H1 (cell line): ENCODE measurements around the gene GPBP1L1. TPM values are rescaled to one million over a fixed set of nuclear protein-coding genes. Genes with fewer than 3 reads are reported as not detected.

ENCODE experiments used
- CTCF ChIA-PET: fragments of 300-600 bp; sonication (Branson Sonifier 250); formaldehyde crosslinking; loops from one replicate; lab custom pipeline; 2021; ENCODE audit not compliant: partially characterized antibody; lab: Charles Lee
- POLR2A ChIA-PET: fragments of 300-600 bp; sonication (Branson Sonifier 250); formaldehyde crosslinking; loops from one replicate; lab custom pipeline; 2021; ENCODE audit warnings: inconsistent platforms; ENCODE audit not compliant: partially characterized antibody; lab: Charles Lee
- DNase-seq, 2 experiments: peaks; one replicate each; pipeline versions ENCODE4 v3.0.0 to v3.0.0-alpha.2; 2010 to 2022; ENCODE audit warnings: low spot score in 2 of 2, low read depth in 1 of 2, mixed read lengths in 1 of 2
- FAIRE-seq: peaks from 2 replicates; lab custom pipeline; 2011; peaks lifted over from hg19 to GRCh38; lab: Jason Lieb, UNC
- H2AFZ ChIP-seq: 2 replicates; pipeline ENCODE4 v1.8.1; 2012; ENCODE audit warnings: low read length, inconsistent platforms
- H2AK5ac ChIP-seq: 2 replicates; pipeline ENCODE4 v1.6.1; 2013; ENCODE audit warnings: low read depth, low read length
- H2BK120ac ChIP-seq: replicated peaks from 2 replicates; pipeline ENCODE3; 2013; ENCODE audit warnings: low read depth, low read length, inconsistent platforms
- H2BK12ac ChIP-seq: 2 replicates; pipeline ENCODE4 v1.6.1; 2013; ENCODE audit warnings: low read depth, low read length
- H2BK15ac ChIP-seq: 2 replicates; pipeline ENCODE4 v1.6.1; 2013; ENCODE audit warnings: low read length
- H2BK20ac ChIP-seq: 2 replicates; pipeline ENCODE4 v1.6.1; 2013; ENCODE audit warnings: low read length
- H2BK5ac ChIP-seq: 2 replicates; pipeline ENCODE4 v1.6.1; 2013; ENCODE audit warnings: low read depth, low read length
- H3K14ac ChIP-seq: 2 replicates; pipeline ENCODE4 v1.6.1; 2013; ENCODE audit warnings: inconsistent platforms; ENCODE audit not compliant: insufficient read length
- H3K18ac ChIP-seq: 2 replicates; pipeline ENCODE4 v1.6.1; 2013; ENCODE audit warnings: low read length; ENCODE audit errors: extremely low read depth
- H3K23ac ChIP-seq: 2 replicates; pipeline ENCODE4 v1.6.1; 2013; ENCODE audit warnings: inconsistent platforms; ENCODE audit not compliant: insufficient read length
- H3K23me2 ChIP-seq: 2 replicates; pipeline ENCODE4 v1.6.1; 2013; ENCODE audit warnings: low read depth, low read length
- H3K27ac ChIP-seq: 2 replicates; pipeline ENCODE4 v1.6.1; 2011; ENCODE audit warnings: low read depth, low read length, inconsistent platforms
- H3K27me3 ChIP-seq, 4 experiments: replicated peaks in 1 of 4; 1 replicate in 1 of 4; 2 replicates in 3 of 4; pipeline versions ENCODE4 v1.6.1 to v1.8.1; 2011 to 2013; ENCODE audit warnings: low read length in 3 of 4, mild to moderate bottlenecking in 3 of 4, inconsistent platforms in 2 of 4, mixed read lengths in 2 of 4, moderate library complexity in 1 of 4; ENCODE audit not compliant: control insufficient read depth in 3 of 4, insufficient read depth in 3 of 4; ENCODE audit errors: extremely low read depth in 1 of 4
- H3K36me3 ChIP-seq, 4 experiments: 2 replicates each; pipeline versions ENCODE4 v1.6.1 to v1.8.1; 2011 to 2013; ENCODE audit warnings: mild to moderate bottlenecking in 4 of 4, low read length in 3 of 4, moderate library complexity in 2 of 4, control low read depth in 1 of 4, inconsistent platforms in 1 of 4; ENCODE audit not compliant: insufficient read depth in 4 of 4, control insufficient read depth in 2 of 4
- H3K4ac ChIP-seq: replicated peaks from 2 replicates; pipeline ENCODE3; 2013; ENCODE audit warnings: low read length, low read depth, mixed read lengths, inconsistent platforms; ENCODE audit not compliant: insufficient read length
- H3K4me1 ChIP-seq, 4 experiments: replicated peaks in 1 of 4; 1 replicate in 1 of 4; 2 replicates in 3 of 4; pipeline versions ENCODE4 v1.6.1 to v1.8.1; 2011 to 2013; ENCODE audit warnings: low read length in 3 of 4, inconsistent platforms in 2 of 4, mixed read lengths in 1 of 4; ENCODE audit not compliant: insufficient read depth in 4 of 4, control insufficient read depth in 3 of 4
- H3K4me2 ChIP-seq, 2 experiments: 2 replicates each; pipeline versions ENCODE4 v1.6.1 to v1.8.1; 2011 to 2013; ENCODE audit warnings: low read depth in 2 of 2, low read length in 2 of 2, control low read depth in 1 of 2, inconsistent platforms in 1 of 2, mild to moderate bottlenecking in 1 of 2; ENCODE audit not compliant: insufficient read depth in 1 of 2
- H3K4me3 ChIP-seq, 4 experiments: fragments of 200-600, 300-600 bp in 1 of 4; sonication (generic), shearing (Covaris generic), sonication (Bioruptor Twin) in 1 of 4; 2 replicates each; pipeline versions ENCODE4 v1.5.1 to v1.8.1; 2011 to 2016; ENCODE audit warnings: low read length in 4 of 4, low read depth in 3 of 4, control low read depth in 2 of 4, inconsistent platforms in 2 of 4, mild to moderate bottlenecking in 2 of 4, mixed read lengths in 1 of 4, moderate library complexity in 1 of 4; ENCODE audit not compliant: insufficient read depth in 2 of 4; ENCODE audit errors: extremely low read depth in 1 of 4
- H3K56ac ChIP-seq: replicated peaks from 2 replicates; pipeline ENCODE3; 2013; ENCODE audit warnings: low read depth, mild to moderate bottlenecking, mixed read lengths, low read length, inconsistent platforms; ENCODE audit not compliant: insufficient read length
- H3K79me1 ChIP-seq: 2 replicates; pipeline ENCODE4 v1.6.1; 2013; ENCODE audit warnings: low read depth, low read length, control low read depth
- H3K79me2 ChIP-seq, 2 experiments: 2 replicates each; pipeline versions ENCODE4 v1.6.1 to v1.8.1; 2012 to 2013; ENCODE audit warnings: low read length in 2 of 2, mild to moderate bottlenecking in 2 of 2, inconsistent platforms in 1 of 2; ENCODE audit not compliant: insufficient read depth in 2 of 2, control insufficient read depth in 1 of 2
- H3K9ac ChIP-seq, 4 experiments: replicated peaks in 1 of 4; 1 replicate in 1 of 4; 2 replicates in 3 of 4; pipeline versions ENCODE4 v1.6.1 to v1.8.1; 2011 to 2013; ENCODE audit warnings: low read depth in 3 of 4, low read length in 3 of 4, control low read depth in 2 of 4, mild to moderate bottlenecking in 2 of 4, moderate library complexity in 2 of 4, inconsistent platforms in 1 of 4; ENCODE audit errors: extremely low read depth in 1 of 4
- H3K9me3 ChIP-seq, 2 experiments: 2 replicates each; pipeline versions ENCODE4 v1.6.1 to v1.8.1; 2012 to 2013; ENCODE audit warnings: mild to moderate bottlenecking in 2 of 2, moderate library complexity in 2 of 2, control low read depth in 1 of 2, inconsistent platforms in 1 of 2, low read depth in 1 of 2, low read length in 1 of 2, mixed read lengths in 1 of 2; ENCODE audit not compliant: insufficient read depth in 2 of 2
- H4K20me1 ChIP-seq, 2 experiments: replicated peaks in 1 of 2; 2 replicates each; pipeline versions ENCODE3 to v1.8.1; 2011 to 2013; ENCODE audit warnings: inconsistent platforms in 2 of 2, low read length in 2 of 2, mild to moderate bottlenecking in 1 of 2; ENCODE audit not compliant: insufficient read depth in 2 of 2, control insufficient read depth in 1 of 2
- H4K5ac ChIP-seq: 2 replicates; pipeline ENCODE4 v1.6.1; 2013; ENCODE audit warnings: low read length, low read depth, mixed read lengths, inconsistent platforms; ENCODE audit not compliant: insufficient read length
- H4K8ac ChIP-seq: 2 replicates; pipeline ENCODE4 v1.8.0; 2013; ENCODE audit warnings: mild to moderate bottlenecking, moderate library complexity, low read length, inconsistent platforms; ENCODE audit not compliant: insufficient read depth; ENCODE audit errors: extremely low read depth
- H4K91ac ChIP-seq: replicated peaks from 2 replicates; pipeline ENCODE3; 2013; ENCODE audit warnings: low read length, mixed read lengths, inconsistent platforms; ENCODE audit not compliant: insufficient read length
- ASH2L ChIP-seq: fragments of 200-600, 300-600 bp; sonication (generic); IDR thresholded peaks from one replicate; pipeline ENCODE4 v1.7.1; 2017; ENCODE audit warnings: low read length
- ATF2 ChIP-seq: IDR thresholded peaks from 2 replicates; pipeline ENCODE4 v1.6.1; 2012; ENCODE audit warnings: low read length, inconsistent platforms
- BRCA1 ChIP-seq: IDR thresholded peaks from 2 replicates; pipeline ENCODE4 v1.6.1; 2012; ENCODE audit warnings: low read depth, low read length, improper control_type of control experiment
- CEBPB ChIP-seq: IDR thresholded peaks from 2 replicates; pipeline ENCODE4 v1.6.1; 2012; ENCODE audit warnings: low read depth, low read length
- FOSL1 ChIP-seq: IDR thresholded peaks from 2 replicates; pipeline ENCODE4 v1.6.1; 2011; ENCODE audit warnings: mild to moderate bottlenecking, low read depth, low read length, moderate library complexity; ENCODE audit not compliant: insufficient read depth
- KDM1A ChIP-seq: fragments of 200-600, 300-600 bp; sonication (generic); IDR thresholded peaks from 2 replicates; pipeline ENCODE4 v1.7.1; 2016; ENCODE audit warnings: mild to moderate bottlenecking, low read length, borderline replicate concordance
- NRF1 ChIP-seq: IDR thresholded peaks from 2 replicates; pipeline ENCODE4 v1.6.1; 2011; ENCODE audit warnings: mild to moderate bottlenecking, low read depth, low read length, improper control_type of control experiment
- PHF8 ChIP-seq: fragments of 200-600 bp; sonication (generic); conservative IDR thresholded peaks from 2 replicates; pipeline ENCODE4 v1.7.1; 2012; ENCODE audit warnings: low read depth, mild to moderate bottlenecking, inconsistent platforms, low read length, moderate library complexity
- SAP30 ChIP-seq: fragments of 300-600 bp; sonication (generic); IDR thresholded peaks from 2 replicates; pipeline ENCODE4 v1.7.1; 2012; ENCODE audit warnings: low read length, moderate library complexity, mild to moderate bottlenecking, inconsistent platforms; ENCODE audit not compliant: insufficient read depth, insufficient replicate concordance
- SP2 ChIP-seq: IDR thresholded peaks from 2 replicates; pipeline ENCODE4 v1.6.1; 2012; ENCODE audit warnings: mild to moderate bottlenecking, low read length, inconsistent platforms
- SP4 ChIP-seq: IDR thresholded peaks from 2 replicates; pipeline ENCODE4 v1.6.1; 2012; ENCODE audit warnings: low read length, inconsistent platforms
- ZNF274 ChIP-seq: IDR thresholded peaks from 2 replicates; pipeline ENCODE4 v1.7.0; 2012; ENCODE audit warnings: low read length, borderline replicate concordance; ENCODE audit errors: extremely low read depth
- WGBS, 2 experiments: shearing (Covaris generic) in 1 of 2; methylation state at CpG; one replicate each; pipeline versions ENCODE4 v1.1.6 to v1.1.7; 2013 to 2015; ENCODE audit warnings: low lambda C conversion rate in 2 of 2, mixed read lengths in 2 of 2, inconsistent platforms in 1 of 2, low coverage in 1 of 2, missing lambda C conversion rate in 1 of 2; ENCODE audit not compliant: insufficient replicate concordance in 2 of 2, insufficient coverage in 1 of 2, insufficient read length in 1 of 2; ENCODE audit errors: extremely low coverage in 1 of 2, missing lambda C conversion rate in 1 of 2; 5-methylcytosine and 5-hydroxymethylcytosine counted together
- polyA plus RNA-seq, 7 experiments: library from polyadenylated mRNA; depleted of rRNA in 3 of 7; stranded (reverse) in 5 of 7; unstranded in 2 of 7; fragments of >200 nt in 5 of 7; fragments of 200-250 nt in 2 of 7; gene quantifications; 1 replicate in 5 of 7; 2 replicates in 1 of 7; 4 replicates in 1 of 7; pipeline versions ENCODE4 v1.2.1 to v1.2.3, GENCODE V29; 2011 to 2013; ENCODE audit warnings: missing spikeins in 2 of 7, mixed read lengths in 2 of 7
- total RNA-seq: library from RNA; stranded (reverse); fragmentation: NEBNext Ultra II Directional; extraction: Animal tissue kit (Norgen Biotek cat#: 25700); gene quantifications from 2 replicates; pipeline ENCODE4 v1.2.1, GENCODE V29; 2021

GPBP1L1 gene
- total and polyA plus RNA-seq, 2 of the 8 experiments (the other 6 are each of a cell fraction or from before 2014, with no cell fraction given), result 70.1 to 119 TPM

DNA sequence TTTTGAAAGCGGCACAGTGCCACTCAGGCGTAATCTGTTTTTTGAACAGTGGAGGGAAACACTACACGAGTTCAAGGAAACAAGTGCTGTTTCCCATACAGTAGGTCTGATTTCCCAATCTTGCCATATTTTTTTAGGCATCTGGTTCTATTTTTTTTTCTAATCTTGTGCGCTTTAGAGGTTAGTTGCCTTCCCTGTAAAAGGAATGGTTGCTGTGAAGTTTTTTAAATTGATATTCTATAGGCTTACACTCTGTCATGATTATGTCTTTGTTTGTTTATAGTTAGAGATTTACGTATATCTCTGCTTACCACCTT, 101.3 kb downstream of the GPBP1L1 start:
- Histone ChIP-seq H2BK15ac (no peak overlapping the region), H3K4ac (no peak overlapping the region), H3K14ac (no peak overlapping the region), H2BK120ac (no peak overlapping the region), H3K4me1 (peaks cover 0 to 12% (median 1%) of the 10 kb centered on the region in 4 experiments; a peak in 4 of 7 replicates), H4K5ac (no peak overlapping the region), H2AFZ (no peak overlapping the region), H3K27me3 (no peaks in the 10 kb centered on the region), H2BK5ac (peak overlapping the region; percentile 96; the same call in 1 of the 2 replicates), H3K23ac (no peak overlapping the region), H2AK5ac (peak overlapping the region; percentile 97; the same call in 1 of the 2 replicates), H3K4me2 (peak overlapping the region; percentile 78 to 93), H3K9me3 (no peaks in the 10 kb centered on the region), H3K79me1 (no peaks in the 10 kb centered on the region), H3K9ac (peak overlapping the region; percentile 98 to 100 (median 100)), H3K23me2 (peaks cover 12% of the 10 kb centered on the region), H3K36me3 (peaks cover 0 to 17% (median 5%) of the 10 kb centered on the region in 4 experiments; a peak in 3 of 8 replicates), H4K91ac (no peak overlapping the region), H3K18ac (no peak overlapping the region), H2BK12ac (peak overlapping the region; percentile 93; the same call in 1 of the 2 replicates), H3K4me3 (peak overlapping the region; percentile 82 to 100 (median 94)), H3K27ac (peak overlapping the region; percentile 97), H2BK20ac (no peak overlapping the region), H4K20me1 (peaks cover 36 to 40% of the 10 kb centered on the region in 2 experiments), H4K8ac (no peak overlapping the region; the same call in 1 of the 2 replicates), H3K56ac (peak overlapping the region; percentile 0), H3K79me2 (peaks cover 53 to 61% of the 10 kb centered on the region in 2 experiments)
- DNase-seq (no peak), FAIRE-seq (no peak)
- CTCF ChIA-PET, result interaction anchor here (0.6 to 1.0 kb wide), 3 partner anchors 15 to 93 kb away, joined by 3 read pairs; no protein-coding TSS in a partner anchor
- POLR2A ChIA-PET, result interaction anchor here (0.6 to 13.7 kb wide), 40 partner anchors 9 to 1126 kb away, joined by 3 to 181 read pairs (median 7); partner anchors contain the start of genes AKR1A1, CCDC163, CCDC17 and EIF2B3
- WGBS, 2 experiments, result 2% methylated on average over 5 of the region's 5 CpGs; no CpG with 5 or more reads in 1 of the 2 experiments
- TF ChIP-seq ZNF274 (no peak), BRCA1 (no peak), ATF2 (no peak), SAP30 (no peak), CEBPB (no peak), KDM1A (no peak), SP4 (no peak), FOSL1 (no peak), SP2 (no peak), ASH2L (no peak), PHF8 (no peak), NRF1 (no peak)
